K562 (cell line): ENCODE results near the gene UBXN4. TPM values are rescaled to one million over a fixed set of nuclear protein-coding genes. Genes with fewer than 3 reads are reported as not detected.
A peak's percentile ranks its signal among the peaks of the same experiment; 100 is the strongest.

ENCODE experiments used
- ATAC-seq: fragments of 200-7000 bp; cut with Tn5 transposase; 3 replicates; pipeline ENCODE4 v1.9.1; 2020; ENCODE audit warnings: moderate library complexity
- Bru-seq: library from RNA; stranded (reverse); fragments of 400-500 nt; gene quantifications from one replicate; lab custom pipeline; 2021; lab: Mats Ljungman, UMichigan
- BruChase-seq, 2 experiments: library from RNA; stranded (reverse); fragments of 400-500 nt; gene quantifications; one replicate each; lab custom pipeline; 2021; lab: Mats Ljungman, UMichigan
- BruUV-seq: library from RNA; stranded (reverse); fragments of 400-500 nt; replicated peaks from 2 replicates; lab custom pipeline; 2021; lab: Mats Ljungman, UMichigan
- CTCF ChIA-PET: fragments of 300-600 bp; formaldehyde crosslinking; extraction: SDS; loops from one replicate; lab custom pipeline; 2021; ENCODE audit warnings: low intra/inter-chr PET ratio; lab: Yijun Ruan, JAX
- POLR2A ChIA-PET: fragments of 300-600, 350-650 bp; sonication (Branson Sonifier 250); formaldehyde crosslinking; extraction: SDS; loops from one replicate; lab custom pipeline; 2021; ENCODE audit warnings: antibody characterized with exemption, inconsistent platforms; lab: Yijun Ruan, JAX
- DNase-seq, 4 experiments: peaks; one replicate each; pipeline versions ENCODE4 v3.0.0 to v3.0.0-alpha.2; 2011 to 2018; ENCODE audit warnings: low spot score in 3 of 4, mixed read lengths in 3 of 4; ENCODE audit errors: extremely low read depth in 1 of 4
- FAIRE-seq: peaks from 2 replicates; lab custom pipeline; 2011; peaks lifted over from hg19 to GRCh38; lab: Jason Lieb, UNC
- H2AFZ ChIP-seq: 2 replicates; pipeline ENCODE4 v1.6.0; 2011; ENCODE audit warnings: low read depth, low read length, control low read depth, inconsistent platforms
- H3K27ac ChIP-seq: fragments of 200-600 bp; 3 replicates; pipeline ENCODE4 v1.8.0; 2011; ENCODE audit warnings: low read depth, mild to moderate bottlenecking, control low read depth, inconsistent platforms, low read length, moderate library complexity, mixed read lengths; ENCODE audit errors: extremely low read depth
- H3K27me3 ChIP-seq, 2 experiments: fragments of 300-600 bp in 1 of 2; 2 replicates in 1 of 2; 3 replicates in 1 of 2; pipeline versions ENCODE4 v1.6.0 to v1.8.0; 2011; ENCODE audit warnings: inconsistent platforms in 2 of 2, low read length in 2 of 2, mild to moderate bottlenecking in 1 of 2, mixed read lengths in 1 of 2, moderate library complexity in 1 of 2; ENCODE audit not compliant: control insufficient read depth in 2 of 2, insufficient read depth in 2 of 2
- H3K36me3 ChIP-seq: fragments of 300-600 bp; 3 replicates; pipeline ENCODE4 v1.8.0; 2011; ENCODE audit warnings: mild to moderate bottlenecking, low read length, inconsistent platforms; ENCODE audit not compliant: control insufficient read depth, insufficient read depth
- H3K4me1 ChIP-seq, 2 experiments: fragments of 200-600 bp in 1 of 2; replicated peaks in 1 of 2; 2 replicates in 1 of 2; 3 replicates in 1 of 2; pipeline versions ENCODE4 v1.5.1 to v1.8.0; 2011; ENCODE audit warnings: inconsistent platforms in 2 of 2, low read length in 2 of 2, mild to moderate bottlenecking in 1 of 2, mixed read lengths in 1 of 2, moderate library complexity in 1 of 2; ENCODE audit not compliant: control insufficient read depth in 2 of 2, insufficient read depth in 2 of 2
- H3K4me2 ChIP-seq: 2 replicates; pipeline ENCODE4 v1.6.1; 2011; ENCODE audit warnings: low read length, control low read depth, inconsistent platforms, mixed read lengths; ENCODE audit not compliant: insufficient read depth
- H3K4me3 ChIP-seq: fragments of 200-600 bp; sonication (generic), shearing (Covaris generic); 2 replicates; pipeline ENCODE4 v1.5.1; 2016; ENCODE audit warnings: control low read depth, inconsistent platforms
- H3K79me2 ChIP-seq: fragments of 200-600 bp; 3 replicates; pipeline ENCODE4 v1.8.0; 2011; ENCODE audit warnings: low read length, inconsistent platforms; ENCODE audit not compliant: control insufficient read depth, insufficient read depth
- H3K9ac ChIP-seq, 2 experiments: 2 replicates each; pipeline versions ENCODE4 v1.6.0 to v1.6.1; 2011; ENCODE audit warnings: low read depth in 2 of 2, low read length in 2 of 2, control low read depth in 1 of 2, inconsistent platforms in 1 of 2, mild to moderate bottlenecking in 1 of 2, mixed read lengths in 1 of 2; ENCODE audit not compliant: insufficient read depth in 1 of 2
- H3K9me1 ChIP-seq: one replicate; pipeline ENCODE4 v1.6.0; 2011; ENCODE audit warnings: inconsistent platforms, mild to moderate bottlenecking, low read length, moderate library complexity; ENCODE audit not compliant: control insufficient read depth, insufficient read depth
- H3K9me3 ChIP-seq: replicated peaks from 2 replicates; pipeline ENCODE4 v1.5.1; 2011; ENCODE audit warnings: low read depth, low read length, inconsistent platforms; ENCODE audit not compliant: control insufficient read depth, insufficient read depth
- H4K20me1 ChIP-seq: replicated peaks from 2 replicates; pipeline ENCODE4 v1.6.1; 2011; ENCODE audit warnings: low read length, inconsistent platforms, mixed read lengths; ENCODE audit not compliant: control insufficient read depth, insufficient read depth
- MCM3 ChIP-seq: fragments of 450-650 bp; IDR thresholded peaks from 2 replicates; pipeline ENCODE4 v1.6.1; 2016
- SMARCB1 ChIP-seq: IDR thresholded peaks from 2 replicates; pipeline ENCODE4 v1.6.1; 2011; ENCODE audit warnings: improper control_type of control experiment, low read depth; ENCODE audit not compliant: insufficient read length
- SREBF1 ChIP-seq: fragments of 150-350 bp; IDR thresholded peaks from 2 replicates; pipeline ENCODE4 v1.6.1; 2014; ENCODE audit warnings: antibody characterized with exemption, low read depth, low read length, borderline replicate concordance
- TAL1 ChIP-seq: fragments of 450-650 bp; IDR thresholded peaks from 2 replicates; pipeline ENCODE4 v1.6.1; 2016; ENCODE audit warnings: mild to moderate bottlenecking
- ZBTB5 ChIP-seq: fragments of 450-650 bp; IDR thresholded peaks from 2 replicates; pipeline ENCODE4 v1.6.1; 2017; ENCODE audit warnings: antibody characterized with exemption
- ZFP1 ChIP-seq: fragments of 450-650 bp; formaldehyde crosslinking; IDR thresholded peaks from 2 replicates; pipeline ENCODE4 v1.4.0; 2020; ENCODE audit warnings: mild to moderate bottlenecking, mixed read lengths
- ZNF431 ChIP-seq: sonication (generic); formaldehyde crosslinking; IDR thresholded peaks from 2 replicates; pipeline ENCODE4 v1.8.0; 2022; ENCODE audit warnings: mild to moderate bottlenecking, missing genetic modification reagents
- WGBS: fragments of 100-300 bp; shearing (Covaris generic); methylation state at CpG from one replicate; pipeline ENCODE4 v1.1.6; 2016; ENCODE audit warnings: low coverage, mixed read lengths; ENCODE audit not compliant: insufficient coverage; ENCODE audit errors: missing lambda C conversion rate; 5-methylcytosine and 5-hydroxymethylcytosine counted together
- in situ Hi-C: fragments of 300-500 bp; cut with MboI; formaldehyde crosslinking; loops from 4 replicates; pipeline ENCODE4 v1.15.0; 2018; ENCODE audit warnings: inconsistent platforms, mixed read lengths
- intact Hi-C: fragments of 100-400 bp; cut with micrococcal nuclease; formaldehyde crosslinking; loops from 2 replicates; pipeline ENCODE4 v1.14.2; 2022
- long read RNA-seq, 3 experiments: library from polyadenylated mRNA in 2 of 3; library from RNA in 1 of 3; unstranded in 2 of 3; stranded (forward) in 1 of 3; transcript quantifications; one replicate each; pipeline ENCODE4 v2.0.0, GENCODE V29; 2019 to 2022
- polyA minus RNA-seq, 3 experiments: library from RNA; depleted of rRNA, polyadenylated mRNA; stranded (reverse); fragments of >200 nt; gene quantifications; 2 replicates each; pipeline ENCODE4 v1.2.3, GENCODE V29; 2011
- polyA plus RNA-seq, 8 experiments: library from polyadenylated mRNA; depleted of rRNA in 4 of 8; stranded (reverse) in 5 of 8; unstranded in 3 of 8; fragments of >200 nt; fragmentation: Nextera tagmentation in 2 of 8; fragmentation: Illumina TruSeq in 1 of 8; extraction: Ambion mirVana in 2 of 8; extraction: Trizol in 1 of 8; gene quantifications; 2 replicates each; pipeline versions ENCODE4 v1.2.1 to v1.2.3, GENCODE V29; 2011 to 2014; ENCODE audit warnings: inconsistent platforms in 1 of 8, missing spikeins in 1 of 8
- total RNA-seq, 7 experiments: library from RNA; depleted of rRNA in 6 of 7; stranded (reverse); fragments of >200 nt in 6 of 7; fragmentation: Illumina TruSeq in 2 of 7; extraction: Trizol in 2 of 7; gene quantifications; 2 replicates each; pipeline versions ENCODE4 v1.2.1 to v1.2.3, GENCODE V29; 2011 to 2021; ENCODE audit warnings: low replicate concordance in 1 of 7
- TF ChIP-seq, protein P1 (sequence below): sonication (generic); formaldehyde crosslinking; IDR thresholded peaks from 2 replicates; pipeline ENCODE4 v1.8.0; 2022; ENCODE audit warnings: mild to moderate bottlenecking, missing genetic modification reagents

Gene UBXN4
- 61.1 and 177 TPM in 2 replicates for total RNA-seq (2011; cell fraction: chromatin; rRNA removed; ENCODE audit: low replicate concordance)
- 35.9 and 45.9 TPM in 2 replicates for total RNA-seq (2011; cell fraction: nucleolus; rRNA removed)
- total RNA-seq (2011; cell fraction: nucleoplasm; rRNA removed): 96.0 and 123 TPM in 2 replicates
- total RNA-seq (2014; rRNA removed) (36.2 and 39.2 TPM in 2 replicates), total RNA-seq (2014; rRNA removed; fragmentation: Illumina TruSeq; extraction: Trizol) (55.3 and 61.6 TPM in 2 replicates), total RNA-seq (2015; rRNA removed; fragmentation: Illumina TruSeq; extraction: Trizol) (49.5 and 55.1 TPM in 2 replicates), total RNA-seq (2021) (54.6 and 58.6 TPM in 2 replicates), polyA plus RNA-seq (2011; rRNA removed) (102 and 127 TPM in 2 replicates), polyA plus RNA-seq (2014; fragmentation: Illumina TruSeq; extraction: Trizol) (55.7 and 65.0 TPM in 2 replicates), polyA plus RNA-seq (2014; fragmentation: Nextera tagmentation; extraction: Ambion mirVana) (10 to 100 TPM; 30.4 to 48.1 TPM), polyA plus RNA-seq (2014; rRNA removed) (57.3 and 62.5 TPM in 2 replicates), polyA minus RNA-seq (2011; rRNA and poly(A)+ RNA removed) (70.2 and 76.9 TPM in 2 replicates), Bru-seq, nascent RNA (percentile 87 among the genes with signal in this experiment), BruChase-seq, experiment 1, labeled RNA remaining after a 2-hour chase (percentile 93 among the genes with signal in this experiment), BruChase-seq, experiment 2, labeled RNA remaining after a 6-hour chase (percentile 93 among the genes with signal in this experiment)
- 17.1 and 32.1 TPM in 2 replicates for polyA plus RNA-seq (2011; cell fraction: cytosol; rRNA removed)
- 68.4 and 103 TPM in 2 replicates for polyA plus RNA-seq (2011; cell fraction: nucleus; rRNA removed)
- polyA plus RNA-seq (2012): 42.2 and 77.4 TPM in 2 replicates
- polyA minus RNA-seq (2011; cell fraction: cytosol; rRNA and poly(A)+ RNA removed): 23.2 and 39.4 TPM in 2 replicates
- 42.1 and 99.7 TPM in 2 replicates for polyA minus RNA-seq (2011; cell fraction: nucleus; rRNA and poly(A)+ RNA removed)
- long read RNA-seq, experiment 1, full-length matches to known transcripts: 73 of 231 reads
- long read RNA-seq, experiment 1, partial matches to known transcripts: 122 of 231 reads
- long read RNA-seq, experiment 1, other reads (novel, unspliced or antisense): 36 of 231 reads
- long read RNA-seq, experiment 2, full-length matches to known transcripts: 1 of 28 reads
- long read RNA-seq, experiment 2, partial matches to known transcripts: 1 of 28 reads
- long read RNA-seq, experiment 2, other reads (novel, unspliced or antisense): 26 of 28 reads
- long read RNA-seq, experiment 3, full-length matches to known transcripts: 4 of 68 reads
- long read RNA-seq, experiment 3, partial matches to known transcripts: 48 of 68 reads
- long read RNA-seq, experiment 3, other reads (novel, unspliced or antisense): 16 of 68 reads

- WGBS: under 1% methylated on average over 93 of the region's 93 CpGs
- DNase-seq (peak; percentile 90 to 99 (median 92)), ATAC-seq (peak; percentile 93), FAIRE-seq (peak; percentile 95)
- Histone ChIP-seq H4K20me1 (peaks cover 9% of the 10 kb centered on the region; the same call in 1 of the 2 replicates), H2AFZ (peak within 1 kb of the TSS; percentile 95), H3K27ac (peak within 1 kb of the TSS; percentile 93), H3K79me2 (peaks cover 50% of the 10 kb centered on the region), H3K4me1 (peaks cover 8 to 10% of the 10 kb centered on the region in 2 experiments; a peak in 3 of 5 replicates), H3K9ac (peak within 1 kb of the TSS; percentile 96 to 99), H3K4me3 (peak within 1 kb of the TSS; percentile 86), H3K4me2 (peak within 1 kb of the TSS; percentile 94), H3K9me1 (no peaks in the 10 kb centered on the region), H3K27me3 (no peaks in the 10 kb centered on the region), H3K36me3 (peaks cover 24% of the 10 kb centered on the region; the same call in 2 of the 3 replicates), H3K9me3 (no peaks in the 10 kb centered on the region)
- no TSS peak for BruUV-seq
- in situ Hi-C loops (no loop called here), intact Hi-C loops (loop anchor here (2.0 kb wide), 2 partner anchors 211 to 823 kb away; partner anchors contain the start of genes CCNT2, R3HDM1 and ZRANB3)
- ChIA-PET CTCF (interaction anchor here (0.6 kb wide), 1 partner anchor 58 kb away, joined by 4 read pairs; no protein-coding TSS in a partner anchor), POLR2A (interaction anchor here (0.6 to 1.1 kb wide), 5 partner anchors 11 to 610 kb away, joined by 3 to 4 read pairs (median 3); no protein-coding TSS in a partner anchor)
- TF ChIP-seq ZFP1 (no peak), SREBF1 (0 out of 2 replicates have a peak, but pooled peaks have one; percentile 13), SMARCB1 (no peak), ZBTB5 (no peak), TAL1 (no peak), MCM3 (no peak), ZNF431 (CRISPR knock-in tag) (no peak)
- TF ChIP-seq, protein P1, sequence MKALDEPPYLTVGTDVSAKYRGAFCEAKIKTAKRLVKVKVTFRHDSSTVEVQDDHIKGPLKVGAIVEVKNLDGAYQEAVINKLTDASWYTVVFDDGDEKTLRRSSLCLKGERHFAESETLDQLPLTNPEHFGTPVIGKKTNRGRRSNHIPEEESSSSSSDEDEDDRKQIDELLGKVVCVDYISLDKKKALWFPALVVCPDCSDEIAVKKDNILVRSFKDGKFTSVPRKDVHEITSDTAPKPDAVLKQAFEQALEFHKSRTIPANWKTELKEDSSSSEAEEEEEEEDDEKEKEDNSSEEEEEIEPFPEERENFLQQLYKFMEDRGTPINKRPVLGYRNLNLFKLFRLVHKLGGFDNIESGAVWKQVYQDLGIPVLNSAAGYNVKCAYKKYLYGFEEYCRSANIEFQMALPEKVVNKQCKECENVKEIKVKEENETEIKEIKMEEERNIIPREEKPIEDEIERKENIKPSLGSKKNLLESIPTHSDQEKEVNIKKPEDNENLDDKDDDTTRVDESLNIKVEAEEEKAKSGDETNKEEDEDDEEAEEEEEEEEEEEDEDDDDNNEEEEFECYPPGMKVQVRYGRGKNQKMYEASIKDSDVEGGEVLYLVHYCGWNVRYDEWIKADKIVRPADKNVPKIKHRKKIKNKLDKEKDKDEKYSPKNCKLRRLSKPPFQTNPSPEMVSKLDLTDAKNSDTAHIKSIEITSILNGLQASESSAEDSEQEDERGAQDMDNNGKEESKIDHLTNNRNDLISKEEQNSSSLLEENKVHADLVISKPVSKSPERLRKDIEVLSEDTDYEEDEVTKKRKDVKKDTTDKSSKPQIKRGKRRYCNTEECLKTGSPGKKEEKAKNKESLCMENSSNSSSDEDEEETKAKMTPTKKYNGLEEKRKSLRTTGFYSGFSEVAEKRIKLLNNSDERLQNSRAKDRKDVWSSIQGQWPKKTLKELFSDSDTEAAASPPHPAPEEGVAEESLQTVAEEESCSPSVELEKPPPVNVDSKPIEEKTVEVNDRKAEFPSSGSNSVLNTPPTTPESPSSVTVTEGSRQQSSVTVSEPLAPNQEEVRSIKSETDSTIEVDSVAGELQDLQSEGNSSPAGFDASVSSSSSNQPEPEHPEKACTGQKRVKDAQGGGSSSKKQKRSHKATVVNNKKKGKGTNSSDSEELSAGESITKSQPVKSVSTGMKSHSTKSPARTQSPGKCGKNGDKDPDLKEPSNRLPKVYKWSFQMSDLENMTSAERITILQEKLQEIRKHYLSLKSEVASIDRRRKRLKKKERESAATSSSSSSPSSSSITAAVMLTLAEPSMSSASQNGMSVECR: peak; percentile 76
These were observed at the start of gene UBXN4 for GRCh38 chr2:135741395-135742324. TSS of gene UBXN4 (plus strand) at chr2:135741855. CDS start at chr2:135741930, 75 bp downstream.
